AG08396 (cell line): ENCODE data around the gene PRKG1.
A peak's percentile ranks its signal among the peaks of the same experiment; 100 is the strongest.

Experiments
- DNase-seq: peaks from one replicate; pipeline ENCODE4 v3.0.0; 2012; ENCODE audit warnings: low spot score, mixed read lengths

The PRKG1 gene

GRCh38 chr10:52265131-52265926 lies 1191.0 kb downstream of the PRKG1 start:
- no peak for DNase-seq

- no peak for DNase-seq
Observed at GRCh38 chr10:52266858-52267257, 1192.6 kb downstream of the PRKG1 start.

- DNase-seq = no peak
Observed at GRCh38 chr10:52268790-52269189, 1194.5 kb downstream of the PRKG1 start.

- no peak for DNase-seq
Observed at GRCh38 chr10:52269233-52269632, 1194.9 kb downstream of the PRKG1 start.

GRCh38 chr10:52276163-52276562 lies 1201.9 kb downstream of the PRKG1 start:
- no peak for DNase-seq

- DNase-seq = no peak
Observed at GRCh38 chr10:52276986-52277385, 1202.7 kb downstream of the PRKG1 start.

GRCh38 chr10:52279546-52279945 lies 1205.3 kb downstream of the PRKG1 start:
- no peak for DNase-seq

- DNase-seq = no peak
Observed at GRCh38 chr10:52280051-52280450, 1205.8 kb downstream of the PRKG1 start.

- no peak for DNase-seq
Observed at GRCh38 chr10:52283174-52283573, 1208.9 kb downstream of the PRKG1 start.

GRCh38 chr10:52284416-52285013 lies 1210.2 kb downstream of the PRKG1 start:
- no peak for DNase-seq

GRCh38 chr10:52287866-52288265 lies 1213.6 kb downstream of the PRKG1 start:
- DNase-seq = no peak

- no peak for DNase-seq
Observed at GRCh38 chr10:52297747-52298146, 1223.5 kb downstream of the PRKG1 start.

- DNase-seq = no peak
Observed at GRCh38 chr10:52300599-52301277, 1226.5 kb downstream of the PRKG1 start.

GRCh38 chr10:52308251-52309031 lies 1234.2 kb downstream of the PRKG1 start:
- DNase-seq = peak; percentile 82

GRCh38 chr10:52312942-52313255 lies 1238.6 kb downstream of the PRKG1 start:
- no peak for DNase-seq

GRCh38 chr10:52313256-52313932 lies 1239.1 kb downstream of the PRKG1 start:
- DNase-seq = no peak

- peak; percentile 81 for DNase-seq
Observed at GRCh38 chr10:52313933-52314821, 1239.9 kb downstream of the PRKG1 start, which contains the start of gene DKK1. Gene DKK1 (plus strand): TSS chr10:52314281. CDS start chr10:52314435, 154 bp downstream.

GRCh38 chr10:52314822-52315552 lies 1240.7 kb downstream of the PRKG1 start:
- peak; percentile 37 for DNase-seq

- no peak for DNase-seq
Observed at GRCh38 chr10:52316001-52316400, 1241.7 kb downstream of the PRKG1 start.

- DNase-seq = no peak
Observed at GRCh38 chr10:52316500-52316899, 1242.2 kb downstream of the PRKG1 start.
